Neural progenitor cell (in vitro differentiated cells): Measurements from ENCODE around the gene IGFLR1. TPM values are rescaled to one million over a fixed set of nuclear protein-coding genes. Genes with fewer than 3 reads are reported as not detected.

ENCODE experiments used
- DNase-seq: peaks from one replicate; pipeline ENCODE4 v3.0.0-alpha.2; 2016; ENCODE audit warnings: low spot score
- H2AFZ ChIP-seq: fragments of 200-600 bp; sonication (generic); replicated peaks from 2 replicates; pipeline ENCODE4 v1.6.1; 2016; ENCODE audit warnings: antibody characterized with exemption
- H3F3A ChIP-seq: fragments of 200-600 bp; sonication (generic); 2 replicates; pipeline ENCODE4 v1.6.1; 2016; ENCODE audit warnings: antibody characterized with exemption, low read depth
- H3K27ac ChIP-seq: fragments of 200-600 bp; sonication (generic); 2 replicates; pipeline ENCODE4 v1.5.1; 2016; ENCODE audit warnings: mild to moderate bottlenecking
- H3K27me3 ChIP-seq: fragments of 200-600 bp; sonication (generic); 2 replicates; pipeline ENCODE4 v1.6.1; 2016; ENCODE audit warnings: mild to moderate bottlenecking, moderate library complexity
- H3K36me3 ChIP-seq: fragments of 200-600 bp; sonication (generic); 2 replicates; pipeline ENCODE4 v1.5.1; 2016
- H3K4me1 ChIP-seq: fragments of 200-600 bp; sonication (generic); 2 replicates; pipeline ENCODE4 v1.6.1; 2016; ENCODE audit warnings: mixed run types
- H3K4me2 ChIP-seq: fragments of 200-600 bp; sonication (generic); 2 replicates; pipeline ENCODE4 v1.6.1; 2016
- H3K4me3 ChIP-seq: fragments of 200-600 bp; sonication (generic); 2 replicates; pipeline ENCODE4 v1.5.1; 2016
- H3K79me2 ChIP-seq: fragments of 200-600 bp; sonication (generic); 2 replicates; pipeline ENCODE4 v1.6.1; 2016; ENCODE audit warnings: low read depth
- H3K9ac ChIP-seq: fragments of 200-600 bp; sonication (generic); 2 replicates; pipeline ENCODE4 v1.6.1; 2016
- H3K9me3 ChIP-seq: fragments of 200-600 bp; sonication (generic); 2 replicates; pipeline ENCODE4 v1.5.1; 2016; ENCODE audit warnings: low read depth
- H4K20me1 ChIP-seq: fragments of 200-600 bp; sonication (generic); 2 replicates; pipeline ENCODE4 v1.6.1; 2016; ENCODE audit warnings: low read depth
- H3K27ac Mint-ChIP-seq: 3 replicates; pipeline ENCODE4 v1.8.0; 2021; ENCODE audit warnings: mixed read lengths
- H3K27me3 Mint-ChIP-seq: 2 replicates; pipeline ENCODE4 v1.8.0; 2022; ENCODE audit warnings: low read depth, mild to moderate bottlenecking, inconsistent platforms, moderate library complexity, mixed read lengths; ENCODE audit not compliant: insufficient read depth
- H3K36me3 Mint-ChIP-seq: 3 replicates; pipeline ENCODE4 v1.8.0; 2021; ENCODE audit warnings: mixed read lengths
- H3K4me1 Mint-ChIP-seq: 3 replicates; pipeline ENCODE4 v1.8.0; 2021; ENCODE audit warnings: mixed read lengths
- H3K4me3 Mint-ChIP-seq: 3 replicates; pipeline ENCODE4 v1.8.0; 2021; ENCODE audit warnings: mild to moderate bottlenecking, moderate library complexity, mixed read lengths
- H3K9me3 Mint-ChIP-seq: 3 replicates; pipeline ENCODE4 v1.8.0; 2020; ENCODE audit warnings: mixed read lengths
- EZH2 ChIP-seq: fragments of 200-600 bp; sonication (generic); IDR thresholded peaks from 2 replicates; pipeline ENCODE4 v1.6.1; 2017; ENCODE audit warnings: antibody characterized with exemption, mild to moderate bottlenecking, moderate library complexity
- EZH2phosphoT487 ChIP-seq: fragments of 200-600 bp; sonication (generic); IDR thresholded peaks from 2 replicates; pipeline ENCODE4 v1.6.1; 2017; ENCODE audit warnings: antibody characterized with exemption
- total RNA-seq: library from RNA; depleted of rRNA; stranded (reverse); fragments of >200 nt; gene quantifications from 2 replicates; pipeline ENCODE4 v1.2.3, GENCODE V29; 2015; ENCODE audit warnings: low replicate concordance
- TF ChIP-seq, protein P1 (sequence below): fragments of 200-600 bp; sonication (generic); IDR thresholded peaks from 2 replicates; pipeline ENCODE4 v1.5.1; 2017; ENCODE audit warnings: antibody characterized with exemption, mild to moderate bottlenecking

IGFLR1 gene
- total RNA-seq, 1 donor from 2014 or later: 5.0 TPM

DNA sequence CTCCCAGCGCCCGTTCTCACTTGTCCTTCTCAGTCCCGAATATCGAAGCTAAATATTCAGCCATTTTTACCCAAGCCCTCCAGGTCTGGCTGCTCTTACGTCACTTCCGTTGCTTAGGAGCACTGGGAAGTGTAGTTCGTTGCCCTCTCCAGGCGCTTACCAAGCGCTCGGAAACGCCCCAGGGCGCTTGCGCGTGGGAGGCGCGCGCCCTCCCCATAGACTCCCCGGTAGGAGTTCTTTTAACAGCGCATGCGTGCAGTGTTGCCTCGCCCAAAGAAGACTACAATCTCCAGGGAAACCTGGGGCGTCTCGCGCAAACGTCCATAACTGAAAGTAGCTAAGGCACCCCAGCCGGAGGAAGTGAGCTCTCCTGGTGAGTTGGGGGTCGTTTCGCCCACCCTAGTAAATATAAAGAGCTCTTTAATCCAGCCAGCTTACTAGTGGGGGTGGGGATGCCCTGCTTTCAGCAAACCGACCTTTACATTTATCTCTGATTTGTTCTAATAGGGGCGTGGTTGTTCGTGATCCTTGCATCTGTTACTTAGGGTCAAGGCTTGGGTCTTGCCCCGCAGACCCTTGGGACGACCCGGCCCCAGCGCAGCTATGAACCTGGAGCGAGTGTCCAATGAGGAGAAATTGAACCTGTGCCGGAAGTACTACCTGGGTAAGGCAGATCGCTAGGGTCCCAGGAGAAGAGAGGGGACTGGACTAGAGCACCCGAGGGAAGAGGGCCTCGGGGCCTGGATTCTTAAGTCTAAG, 3.3 kb upstream of the IGFLR1 start, which contains the start of the genes PSENEN and U2AF1L4:
TSS of gene PSENEN (plus strand) at position 324 of the 759 bp plus-strand sequence. CDS start at position 604, 280 bp downstream.
TSS of gene U2AF1L4 (minus strand) at position 91 of the 759 bp plus-strand sequence. CDS start at position 64, 27 bp downstream.
- no peaks in the 10 kb centered on the region for H3K27me3 ChIP-seq
- Mint-ChIP-seq H3K4me1 (peaks cover 47% of the 10 kb centered on the region), H3K27me3 (peaks cover 12% of the 10 kb centered on the region), H3K9me3 (no peaks in the 10 kb centered on the region), H3K36me3 (peaks cover 3% of the 10 kb centered on the region), H3K27ac (peak within 1 kb of the TSS; percentile 94), H3K4me3 (peak within 1 kb of the TSS; percentile 96)
- peak within 1 kb of the TSS; percentile 81 for H2AFZ ChIP-seq
- peaks cover 13% of the 10 kb centered on the region for H3K79me2 ChIP-seq
- H3K9ac ChIP-seq: peak within 1 kb of the TSS; percentile 73
- H4K20me1 ChIP-seq: no peaks in the 10 kb centered on the region
- peak; percentile 100 for DNase-seq
- H3K36me3 ChIP-seq: no peaks in the 10 kb centered on the region
- H3K4me3 ChIP-seq: peak within 1 kb of the TSS; percentile 87
- H3F3A ChIP-seq: peaks cover 35% of the 10 kb centered on the region
- no peak for TF ChIP-seq EZH2
- no peak for TF ChIP-seq EZH2phosphoT487
- TF ChIP-seq, protein P1, sequence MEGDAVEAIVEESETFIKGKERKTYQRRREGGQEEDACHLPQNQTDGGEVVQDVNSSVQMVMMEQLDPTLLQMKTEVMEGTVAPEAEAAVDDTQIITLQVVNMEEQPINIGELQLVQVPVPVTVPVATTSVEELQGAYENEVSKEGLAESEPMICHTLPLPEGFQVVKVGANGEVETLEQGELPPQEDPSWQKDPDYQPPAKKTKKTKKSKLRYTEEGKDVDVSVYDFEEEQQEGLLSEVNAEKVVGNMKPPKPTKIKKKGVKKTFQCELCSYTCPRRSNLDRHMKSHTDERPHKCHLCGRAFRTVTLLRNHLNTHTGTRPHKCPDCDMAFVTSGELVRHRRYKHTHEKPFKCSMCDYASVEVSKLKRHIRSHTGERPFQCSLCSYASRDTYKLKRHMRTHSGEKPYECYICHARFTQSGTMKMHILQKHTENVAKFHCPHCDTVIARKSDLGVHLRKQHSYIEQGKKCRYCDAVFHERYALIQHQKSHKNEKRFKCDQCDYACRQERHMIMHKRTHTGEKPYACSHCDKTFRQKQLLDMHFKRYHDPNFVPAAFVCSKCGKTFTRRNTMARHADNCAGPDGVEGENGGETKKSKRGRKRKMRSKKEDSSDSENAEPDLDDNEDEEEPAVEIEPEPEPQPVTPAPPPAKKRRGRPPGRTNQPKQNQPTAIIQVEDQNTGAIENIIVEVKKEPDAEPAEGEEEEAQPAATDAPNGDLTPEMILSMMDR: no peak
- H3K9me3 ChIP-seq: no peaks in the 10 kb centered on the region
- H3K27ac ChIP-seq: peak within 1 kb of the TSS; percentile 96
- peaks cover 5% of the 10 kb centered on the region for H3K4me1 ChIP-seq
- H3K4me2 ChIP-seq: peak within 1 kb of the TSS; percentile 88

DNA sequence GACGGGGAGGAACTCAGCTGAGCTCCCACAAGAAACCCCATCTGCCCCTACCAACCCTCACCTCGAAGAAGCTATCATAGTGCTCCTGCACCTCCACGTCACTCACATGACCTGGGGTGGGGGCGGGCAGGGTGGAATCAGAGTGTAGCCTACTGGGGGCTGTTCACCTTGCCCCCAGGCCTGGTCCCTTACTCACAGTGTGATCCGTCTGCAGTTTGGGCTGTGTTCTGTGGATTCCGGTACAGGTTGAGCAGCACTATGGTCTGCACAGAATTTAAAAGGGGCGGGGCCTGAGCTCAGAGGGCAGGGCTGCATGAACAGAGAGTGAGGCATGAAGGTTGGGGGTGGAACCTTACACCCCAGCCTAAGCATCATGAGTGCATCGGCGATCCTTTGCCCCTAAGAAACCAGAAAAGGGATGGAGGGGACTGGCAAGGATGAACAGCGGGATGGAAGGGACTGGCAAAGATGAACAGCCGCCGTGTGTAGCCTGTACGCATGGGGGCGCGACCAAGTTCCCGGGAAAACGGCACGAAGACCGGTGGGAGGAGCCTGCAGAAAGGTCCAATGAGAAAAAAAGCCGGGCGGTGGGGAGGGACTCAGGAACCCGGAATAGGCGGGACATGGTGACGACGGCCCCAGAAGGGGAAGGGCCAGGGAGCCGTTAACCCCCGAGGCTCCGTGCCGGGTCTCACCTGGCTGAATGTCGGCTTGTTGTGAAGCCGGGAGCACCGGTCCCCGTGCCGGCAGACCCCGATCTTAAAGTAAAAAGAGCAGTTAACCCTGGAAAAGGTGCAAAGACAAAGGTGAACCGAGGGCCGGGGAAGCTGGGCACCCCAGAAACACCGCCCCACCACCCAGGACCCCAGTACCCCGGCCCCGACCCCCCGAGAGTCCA, 2.4 kb upstream of the IGFLR1 start:
- Histone ChIP-seq H4K20me1 (peaks cover 6% of the 10 kb centered on the region), H3K9ac (peak overlapping the region; percentile 73), H3K27ac (peak overlapping the region; percentile 96), H3F3A (peaks cover 42% of the 10 kb centered on the region), H3K4me3 (peak overlapping the region; percentile 87), H3K79me2 (peaks cover 13% of the 10 kb centered on the region), H3K4me1 (peaks cover 9% of the 10 kb centered on the region), H3K4me2 (peak overlapping the region; percentile 75), H3K9me3 (no peaks in the 10 kb centered on the region), H3K36me3 (no peaks in the 10 kb centered on the region), H2AFZ (peak overlapping the region; percentile 81), H3K27me3 (no peaks in the 10 kb centered on the region)
- Mint-ChIP-seq H3K9me3 (no peaks in the 10 kb centered on the region), H3K4me1 (peaks cover 47% of the 10 kb centered on the region), H3K4me3 (peak overlapping the region; percentile 96), H3K27me3 (peaks cover 13% of the 10 kb centered on the region), H3K27ac (peak overlapping the region; percentile 94), H3K36me3 (peaks cover 3% of the 10 kb centered on the region)
- TF ChIP-seq EZH2 (no peak), EZH2phosphoT487 (no peak)
- TF ChIP-seq, protein P1: peak; percentile 55
- peak; percentile 99 for DNase-seq

DNA sequence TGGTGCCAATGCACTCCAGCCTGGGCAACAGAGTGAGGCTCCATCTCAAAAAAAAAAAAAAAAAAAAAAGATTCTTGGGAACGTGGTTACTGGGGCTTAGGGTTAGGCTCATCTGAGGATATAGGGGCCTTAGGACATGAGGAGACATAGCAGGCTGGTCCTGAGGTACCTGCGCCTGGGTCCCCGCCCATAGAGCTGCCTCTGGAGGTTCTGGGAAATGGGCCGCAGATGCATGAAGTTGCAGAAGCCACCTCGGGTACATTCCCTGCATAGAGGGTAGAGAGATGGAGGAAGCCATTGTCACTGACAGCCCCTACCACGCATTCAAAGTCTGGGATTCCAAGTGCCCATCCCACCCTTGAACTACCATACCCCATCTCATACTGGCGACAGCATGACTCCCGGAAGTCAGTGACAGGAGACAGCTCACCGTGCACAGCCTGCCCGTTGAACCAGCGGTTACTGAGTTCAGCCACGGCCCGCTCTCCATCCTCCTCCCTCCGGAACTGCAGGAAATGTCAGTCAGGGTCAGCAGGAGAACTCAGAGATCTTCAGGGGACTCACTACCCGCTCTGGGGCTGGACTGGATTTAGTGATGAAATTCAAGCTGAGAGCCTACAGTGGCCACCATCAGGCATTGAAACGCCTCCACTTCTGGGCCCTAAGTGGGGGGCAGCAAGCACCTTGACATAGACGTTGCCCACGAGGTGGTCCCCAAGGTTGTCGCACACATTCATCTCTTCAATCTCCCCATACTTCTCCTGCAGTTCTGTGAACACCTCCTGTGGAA, 1.6 kb upstream of the IGFLR1 start:
- Histone ChIP-seq H3K4me1 (peaks cover 9% of the 10 kb centered on the region), H3K36me3 (no peaks in the 10 kb centered on the region), H3K27me3 (no peaks in the 10 kb centered on the region), H3K9ac (no peak overlapping the region), H3K4me3 (peak overlapping the region; percentile 87), H3K9me3 (no peaks in the 10 kb centered on the region), H2AFZ (no peak overlapping the region), H3F3A (peaks cover 50% of the 10 kb centered on the region), H3K27ac (no peak overlapping the region), H3K79me2 (peaks cover 10% of the 10 kb centered on the region), H3K4me2 (peak overlapping the region; percentile 75), H4K20me1 (peaks cover 14% of the 10 kb centered on the region)
- DNase-seq: no peak
- H3K4me3 Mint-ChIP-seq: peak overlapping the region; percentile 96
- peaks cover 13% of the 10 kb centered on the region for H3K27me3 Mint-ChIP-seq
- H3K36me3 Mint-ChIP-seq: peaks cover 4% of the 10 kb centered on the region
- H3K9me3 Mint-ChIP-seq: no peaks in the 10 kb centered on the region
- H3K27ac Mint-ChIP-seq: peak overlapping the region; percentile 81
- TF ChIP-seq EZH2: no peak
- no peak for TF ChIP-seq EZH2phosphoT487
- TF ChIP-seq, protein P1: no peak
- H3K4me1 Mint-ChIP-seq: peaks cover 44% of the 10 kb centered on the region
